GM18498 (cell line): ENCODE results near the gene TXNRD1.

ENCODE experiments used
- ATAC-seq: cut with Tn5 transposase; IDR thresholded peaks from one replicate; pipeline ENCODE4 v1.9.1; 2021; ENCODE audit warnings: mild to moderate bottlenecking, moderate library complexity; ENCODE audit not compliant: unreplicated experiment

TXNRD1 gene

DNA sequence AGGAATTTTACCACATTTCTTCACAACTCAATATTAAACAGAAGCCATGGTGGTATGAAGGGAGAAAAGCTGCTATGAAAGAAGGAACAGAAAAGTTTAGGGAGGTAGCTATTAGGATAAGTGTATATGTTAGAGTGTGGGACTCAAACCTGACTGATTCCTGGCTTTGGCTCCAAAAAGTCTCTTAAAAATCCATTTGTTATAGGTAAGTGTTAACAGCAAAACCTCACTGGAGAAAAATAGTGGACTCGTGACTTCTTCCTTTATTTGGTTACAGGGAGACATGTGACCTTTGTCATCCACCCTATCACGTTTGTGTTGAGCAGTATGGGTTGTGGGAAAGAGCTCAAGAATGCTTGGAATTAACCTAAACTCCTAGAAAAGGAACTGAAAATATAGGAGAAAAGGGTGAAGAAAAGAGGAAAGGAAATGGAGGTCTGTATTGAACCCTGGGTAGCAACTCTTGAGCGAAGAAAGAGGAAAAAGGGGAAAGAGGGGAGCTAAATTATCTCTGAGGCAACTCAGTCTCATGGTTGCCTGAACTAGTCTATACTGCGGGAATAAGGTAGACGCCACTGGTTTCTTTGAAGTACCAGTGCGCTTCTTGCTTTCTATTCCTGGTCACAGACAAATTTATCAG is 84.4 kb downstream of the TXNRD1 start:
- no peak for ATAC-seq

DNA sequence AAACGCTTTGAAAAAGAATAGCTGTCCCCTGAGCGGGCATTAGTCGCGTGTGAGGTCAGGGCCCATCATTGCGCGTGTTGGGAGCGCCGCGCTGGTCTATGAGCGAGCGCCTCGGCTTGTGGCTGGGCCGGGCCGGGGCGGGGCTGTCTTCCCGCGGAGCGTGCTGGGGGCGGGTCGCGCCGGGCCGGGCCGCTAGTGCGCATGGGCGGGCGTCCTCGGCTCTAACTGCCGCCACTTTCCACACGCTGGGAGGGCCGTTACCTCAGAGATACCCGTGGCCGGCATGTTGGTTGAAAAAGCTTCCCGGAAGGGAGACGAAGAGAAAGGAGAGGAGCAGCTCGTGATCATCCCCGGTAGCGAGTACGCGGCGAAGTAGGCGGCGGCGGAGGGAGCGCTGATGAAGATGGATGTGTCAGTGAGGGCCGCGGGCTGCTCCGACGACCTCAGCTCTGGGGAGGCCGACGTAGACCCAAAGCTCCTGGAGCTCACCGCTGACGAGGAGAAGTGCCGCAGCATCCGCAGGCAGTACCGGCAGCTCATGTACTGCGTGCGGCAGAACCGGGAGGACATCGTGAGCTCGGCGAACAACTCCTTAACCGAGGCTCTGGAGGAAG is 88.1 kb downstream of the TXNRD1 start, which contains the start of gene EID3:
Gene EID3 (plus strand): TSS at position 202 of the 614 bp plus-strand sequence. CDS start 196 bp downstream, at position 398.
- ATAC-seq, result peak; percentile 92

DNA sequence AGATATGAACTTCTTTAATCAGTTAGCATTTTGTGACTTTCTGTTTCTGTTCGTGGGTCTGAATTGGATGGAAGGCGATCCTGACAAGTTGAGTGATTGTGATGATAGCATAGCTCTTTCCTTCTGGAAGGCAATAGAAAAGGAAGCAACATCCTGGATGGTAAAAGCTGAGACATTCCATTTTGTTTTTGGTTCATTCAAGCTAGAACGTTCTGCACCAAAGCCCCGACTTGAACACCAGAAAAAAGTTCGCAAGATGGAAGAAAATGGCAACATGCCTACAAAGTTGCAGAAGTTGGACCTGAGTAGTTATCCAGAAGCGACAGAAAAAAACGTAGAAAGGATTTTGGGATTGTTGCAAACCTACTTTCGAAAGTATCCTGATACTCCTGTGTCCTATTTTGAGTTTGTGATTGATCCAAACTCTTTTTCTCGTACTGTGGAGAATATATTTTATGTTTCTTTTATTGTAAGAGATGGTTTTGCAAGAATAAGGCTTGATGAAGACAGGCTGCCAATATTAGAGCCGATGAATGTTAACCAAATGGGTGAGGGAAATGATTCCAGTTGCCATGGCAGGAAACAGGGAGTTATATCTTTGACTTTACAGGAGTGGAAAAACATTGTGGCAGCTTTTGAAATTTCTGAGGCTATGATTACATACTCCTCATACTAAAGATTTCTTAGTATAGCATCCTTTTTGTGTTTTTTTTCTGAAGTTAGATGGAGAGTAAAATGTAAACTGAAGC is 88.9 kb downstream of the TXNRD1 start:
- ATAC-seq, result no peak

GRCh38 chr12:104305349-104305748 is 89.8 kb downstream of the TXNRD1 start:
- no peak for ATAC-seq

GRCh38 chr12:104306376-104306775 is 90.8 kb downstream of the TXNRD1 start:
- no peak for ATAC-seq

GRCh38 chr12:104306943-104307654 is 91.5 kb downstream of the TXNRD1 start:
- ATAC-seq, result no peak

GRCh38 chr12:104307655-104308000 is 92.0 kb downstream of the TXNRD1 start:
- ATAC-seq, result no peak

DNA sequence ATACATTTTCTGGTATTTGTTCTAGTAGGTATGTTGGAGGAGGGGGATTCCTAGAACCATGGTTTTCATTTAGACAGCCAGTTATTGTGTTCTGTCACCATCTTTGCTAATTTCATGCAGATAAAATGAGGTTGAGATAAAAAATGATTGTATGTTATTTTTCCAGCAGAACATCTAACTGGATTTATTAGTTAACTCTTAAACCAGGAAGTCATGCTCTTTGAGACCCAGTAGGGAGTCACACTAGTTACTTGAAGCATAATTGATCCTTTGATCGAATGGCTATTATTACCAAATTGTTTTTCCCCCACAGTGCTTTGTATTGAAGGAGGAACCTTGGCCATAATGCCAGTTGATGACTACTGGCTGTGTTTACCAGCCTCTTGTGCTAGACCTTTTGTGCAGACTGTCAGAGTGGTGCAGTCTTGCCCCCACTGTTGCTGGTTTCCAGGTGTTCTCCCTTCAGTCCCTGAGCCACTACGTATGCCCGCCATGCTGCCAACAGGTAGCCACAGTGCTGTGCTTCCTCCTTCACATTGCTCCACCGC is 93.9 kb downstream of the TXNRD1 start:
- no peak for ATAC-seq

DNA sequence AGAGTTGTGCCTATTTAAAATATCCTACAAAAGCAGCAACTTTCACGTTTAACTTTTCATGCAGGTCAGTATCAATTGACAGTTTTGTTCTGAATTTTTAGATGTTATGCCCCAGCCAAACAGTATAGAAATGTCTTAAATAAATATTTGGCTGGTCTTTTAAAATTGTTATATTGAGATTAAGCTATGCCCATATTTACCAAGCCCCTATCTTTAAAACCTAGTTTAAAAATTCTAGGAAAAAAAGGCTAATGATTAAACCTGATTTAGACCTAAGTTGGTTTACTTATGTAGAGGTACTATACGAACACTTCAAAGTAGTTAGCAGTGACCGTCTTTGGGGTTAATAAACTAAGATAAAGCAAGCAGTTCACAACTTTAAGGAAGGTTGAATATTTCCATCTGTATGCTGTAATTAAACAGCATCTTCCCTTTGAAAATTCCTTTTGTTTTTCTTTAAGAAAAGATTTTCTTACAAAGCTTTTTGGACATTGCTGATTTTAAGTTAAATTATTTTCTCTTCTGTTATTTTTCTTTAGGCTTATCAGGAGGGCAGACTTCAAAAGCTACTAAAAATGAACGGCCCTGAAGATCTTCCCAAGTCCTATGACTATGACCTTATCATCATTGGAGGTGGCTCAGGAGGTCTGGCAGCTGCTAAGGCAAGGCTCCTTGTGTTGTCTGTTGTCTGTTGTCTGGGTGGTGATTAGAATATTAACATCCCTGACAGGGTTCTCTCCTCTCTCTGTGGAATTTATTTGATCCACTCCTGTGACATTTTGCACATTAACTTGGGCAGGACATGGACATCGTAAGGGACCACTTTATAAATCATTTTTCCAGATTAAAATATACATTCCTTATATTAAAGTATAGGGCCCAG is 95.4 kb downstream of the TXNRD1 start:
- no peak for ATAC-seq

DNA sequence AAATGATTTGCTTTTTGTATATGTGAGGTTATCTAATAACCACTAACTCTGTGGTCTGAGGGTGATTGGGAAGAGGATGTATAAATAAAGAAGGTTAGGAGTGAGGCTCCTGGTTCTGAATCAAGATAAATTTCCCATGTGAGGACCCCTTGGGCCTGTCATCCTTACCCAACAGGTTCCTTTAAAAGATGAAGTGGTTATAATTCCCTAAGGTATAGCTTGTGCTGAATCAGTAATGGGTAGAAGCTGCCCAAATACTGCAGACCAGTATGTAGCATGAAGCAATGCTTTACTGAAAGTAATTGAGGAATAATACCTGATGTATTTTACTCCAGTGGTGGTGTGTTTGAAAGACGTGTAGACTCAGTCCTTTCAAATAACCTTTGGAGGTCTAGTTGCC is 96.6 kb downstream of the TXNRD1 start:
- ATAC-seq, result no peak

GRCh38 chr12:104312654-104313053 is 97.1 kb downstream of the TXNRD1 start:
- no peak for ATAC-seq

GRCh38 chr12:104313568-104314241 is 98.1 kb downstream of the TXNRD1 start:
- no peak for ATAC-seq

- ATAC-seq, result no peak
These were observed 98.6 kb downstream of the TXNRD1 start for GRCh38 chr12:104314242-104314614.

DNA sequence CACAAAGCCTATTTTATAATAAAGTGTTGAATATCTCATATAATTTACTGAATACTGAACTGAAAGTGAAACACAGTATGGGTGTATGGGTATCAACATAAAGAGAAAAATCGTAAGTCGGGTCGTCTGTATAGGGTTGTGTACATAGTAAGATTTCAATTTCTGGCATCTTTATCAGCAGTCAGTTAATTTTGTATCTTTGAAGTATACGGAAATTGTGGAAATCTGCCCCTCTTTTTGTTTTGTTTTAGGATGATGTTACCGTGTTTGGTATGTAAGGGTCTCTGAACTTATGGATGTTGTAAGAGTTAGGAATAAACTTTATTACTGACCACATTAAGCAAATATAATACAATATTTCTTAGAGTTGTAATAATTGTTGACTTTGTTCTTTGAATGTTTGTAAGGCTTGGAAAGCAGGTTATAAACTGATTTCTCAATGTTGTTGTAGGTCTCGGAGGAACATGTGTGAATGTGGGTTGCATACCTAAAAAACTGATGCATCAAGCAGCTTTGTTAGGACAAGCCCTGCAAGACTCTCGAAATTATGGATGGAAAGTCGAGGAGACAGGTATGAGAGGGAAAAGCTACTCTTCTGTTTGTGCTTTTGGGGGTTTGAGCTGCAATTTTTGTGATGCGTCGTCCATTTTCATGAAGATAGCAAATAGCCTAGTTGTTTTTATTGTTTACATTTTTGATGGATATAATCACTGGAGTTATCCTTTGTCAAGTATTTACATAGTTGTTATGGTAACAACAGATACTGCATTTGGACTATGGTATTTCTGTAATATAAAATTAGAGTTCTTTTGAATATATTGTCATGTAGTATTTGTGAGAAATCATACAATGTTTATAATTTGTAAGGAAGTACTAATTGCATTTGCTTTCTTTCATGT is 100.0 kb downstream of the TXNRD1 start:
- no peak for ATAC-seq

- no peak for ATAC-seq
These were observed 101.4 kb downstream of the TXNRD1 start for GRCh38 chr12:104316936-104317335.

GRCh38 chr12:104317538-104318210 is 102.1 kb downstream of the TXNRD1 start:
- ATAC-seq, result no peak

DNA sequence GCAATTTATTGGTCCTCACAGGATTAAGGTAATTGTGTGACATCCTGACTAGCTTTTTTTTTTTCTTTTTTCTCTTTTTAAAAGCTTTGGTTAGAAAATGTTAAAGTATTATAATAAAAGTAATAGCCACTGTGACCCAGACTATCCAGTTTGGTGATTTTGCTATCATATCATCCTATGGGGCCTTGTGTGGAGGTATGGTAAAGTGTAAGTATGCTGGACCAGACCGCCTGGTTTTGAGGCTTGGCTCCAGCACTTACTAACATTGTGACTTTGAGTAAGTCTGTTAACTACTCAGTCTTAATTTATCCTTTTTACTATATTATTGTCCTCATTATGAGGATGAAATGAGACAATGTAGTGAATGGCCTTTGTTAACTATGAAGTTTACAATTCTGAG is 103.4 kb downstream of the TXNRD1 start:
- no peak for ATAC-seq
